Measurements from ENCODE around the gene ZNF569. TPM values are rescaled to one million over a fixed set of nuclear protein-coding genes. Genes with fewer than 3 reads are reported as not detected.

The ZNF569 gene
- total and polyA plus RNA-seq, 2 donors (not counting 3 experiments of a cell fraction or from before 2014, with no cell fraction given), result 0.86 to 4.4 TPM

- H3K4me2 ChIP-seq (ENCODE audit: insufficient read depth, low read length), result no peak overlapping the region
- no TSS peak for BruUV-seq (replicated peaks)
- ChIA-PET CTCF (no interaction called here), POLR2A (no interaction called here)
- no peaks in the 10 kb centered on the region for H3K27me3 ChIP-seq (ENCODE audit: control insufficient read depth in 2 of 2, insufficient read depth in 2 of 2, low read length in 2 of 2)
- no peaks in the 10 kb centered on the region for H3K36me3 ChIP-seq (ENCODE audit: control insufficient read depth in 2 of 2, extremely low read depth in 1 of 2, insufficient read depth in 2 of 2, low read length in 2 of 2)
- dilution Hi-C loops (cut with MboI; ENCODE audit: extremely low pct_ligation_motif_present, low sequenced_read_pairs), result no loop called here
- DNase-seq (ENCODE audit: low read depth, low spot score) (no peak), FAIRE-seq (no peak)
- no peaks in the 10 kb centered on the region for H3K9me3 ChIP-seq (replicated peaks; ENCODE audit: control insufficient read depth, insufficient read depth, low read length)
- intact Hi-C loops (cut with micrococcal nuclease), result no loop called here
- no peak overlapping the region for H3K27ac ChIP-seq (ENCODE audit: insufficient read depth, low read depth, low read length)
- no peaks in the 10 kb centered on the region for H3K79me2 ChIP-seq (ENCODE audit: control insufficient read depth, insufficient read depth, low read length)
- no peak overlapping the region for H3K4me3 ChIP-seq (replicated peaks in 1 of 3; ENCODE audit: insufficient read depth in 1 of 3, low read depth in 1 of 3, low read length in 3 of 3)
- H3K9me1 ChIP-seq (replicated peaks; ENCODE audit: control insufficient read depth, extremely low read depth, insufficient read depth, low read length), result no peaks in the 10 kb centered on the region
- H3K4me1 ChIP-seq (ENCODE audit: control insufficient read depth, extremely low read depth, insufficient read depth, low read length), result no peaks in the 10 kb centered on the region
- H2AFZ ChIP-seq (ENCODE audit: low read depth, low read length), result no peak overlapping the region
- TF ChIP-seq POLR2A (IDR thresholded peaks at IDR 0.05; ENCODE audit: low read depth, low read length), result no peak
- TF ChIP-seq JUN (IDR thresholded peaks at IDR 0.05; ENCODE audit: borderline replicate concordance, insufficient read depth, insufficient read length, low read depth), result no peak
- no peak for TF ChIP-seq POLR2AphosphoS5 (IDR thresholded peaks at IDR 0.05; ENCODE audit: insufficient read depth, low read depth, low read length)
- no peak for TF ChIP-seq MYC (IDR thresholded peaks at IDR 0.05; ENCODE audit: low read depth, low read length)
- TF ChIP-seq EZH2 (IDR thresholded peaks at IDR 0.05; ENCODE audit: borderline replicate concordance, low read depth, low read length, severe bottlenecking), result no peak
- no peak for TF ChIP-seq FOS (IDR thresholded peaks at IDR 0.05; ENCODE audit: borderline replicate concordance, insufficient read depth, low read length)
- no peak for TF ChIP-seq GATA2 (IDR thresholded peaks at IDR 0.05; ENCODE audit: insufficient read depth, insufficient read length, low read depth, low read length)
- TF ChIP-seq MAX (IDR thresholded peaks at IDR 0.05; ENCODE audit: insufficient read depth, insufficient read length), result no peak
- TF ChIP-seq CTCF (IDR thresholded peaks at IDR 0.05; ENCODE audit: extremely low read depth in 1 of 2, insufficient read depth in 1 of 2, low read depth in 1 of 2, low read length in 2 of 2), result no peak
- H4K20me1 ChIP-seq (replicated peaks; ENCODE audit: control insufficient read depth, extremely low read depth, insufficient read depth, low read length), result no peaks in the 10 kb centered on the region
- no peak overlapping the region for H3K9ac ChIP-seq (replicated peaks; ENCODE audit: extremely low read depth, insufficient read depth, low read length)
Observed at GRCh38 chr19:37513397-37513796, 46.2 kb upstream of the ZNF569 start.

Data from endothelial cell of umbilical vein (primary cell).